GM23338 (cell line): ENCODE data around the gene DOCK11. TPM values are rescaled to one million over a fixed set of nuclear protein-coding genes. Genes with fewer than 3 reads are reported as not detected.

Experiments
- ATAC-seq: fragments of 200-7000 bp; cut with Tn5 transposase; 3 replicates; pipeline ENCODE4 v1.9.1; 2020
- DNase-seq: peaks from one replicate; pipeline ENCODE4 v3.0.0-alpha.2; 2015; ENCODE audit warnings: low spot score
- H2AFZ ChIP-seq: fragments of 200-600 bp; sonication (generic); 2 replicates; pipeline ENCODE4 v1.8.0; 2016; ENCODE audit warnings: antibody characterized with exemption, mild to moderate bottlenecking, moderate library complexity
- H3F3A ChIP-seq: fragments of 200-600 bp; sonication (generic); replicated peaks from 2 replicates; pipeline ENCODE4 v1.8.0; 2017; ENCODE audit warnings: antibody characterized with exemption, mixed run types, low read depth
- H3K27ac ChIP-seq: fragments of 200-600 bp; sonication (generic); 2 replicates; pipeline ENCODE4 v1.6.1; 2016; ENCODE audit warnings: low read depth
- H3K27me3 ChIP-seq: fragments of 200-600 bp; sonication (generic); 2 replicates; pipeline ENCODE4 v1.8.0; 2016; ENCODE audit warnings: mild to moderate bottlenecking, mixed run types, moderate library complexity; ENCODE audit not compliant: insufficient read depth
- H3K36me3 ChIP-seq: fragments of 200-600 bp; sonication (generic); 2 replicates; pipeline ENCODE4 v1.8.0; 2016; ENCODE audit warnings: mild to moderate bottlenecking; ENCODE audit not compliant: insufficient read depth
- H3K4me1 ChIP-seq: fragments of 200-600 bp; sonication (generic); 2 replicates; pipeline ENCODE4 v1.8.0; 2016; ENCODE audit warnings: mild to moderate bottlenecking, moderate library complexity; ENCODE audit not compliant: insufficient read depth
- H3K4me2 ChIP-seq: fragments of 200-600 bp; sonication (generic); 2 replicates; pipeline ENCODE4 v1.7.1; 2017; ENCODE audit warnings: mixed run types
- H3K4me3 ChIP-seq: fragments of 200-600 bp; sonication (generic); 2 replicates; pipeline ENCODE4 v1.6.1; 2016; ENCODE audit warnings: mixed run types
- H3K79me2 ChIP-seq: fragments of 200-600 bp; sonication (generic); replicated peaks from 2 replicates; pipeline ENCODE4 v1.8.0; 2017; ENCODE audit warnings: mild to moderate bottlenecking; ENCODE audit not compliant: insufficient read depth
- H3K9me2 ChIP-seq: fragments of 200-600 bp; sonication (generic); 2 replicates; pipeline ENCODE4 v1.8.0; 2017; ENCODE audit not compliant: insufficient read depth
- H4K20me1 ChIP-seq: fragments of 200-600 bp; sonication (generic); replicated peaks from 2 replicates; pipeline ENCODE4 v1.8.0; 2017; ENCODE audit warnings: mild to moderate bottlenecking; ENCODE audit not compliant: insufficient read depth
- H3K27ac Mint-ChIP-seq: 2 replicates; pipeline ENCODE4 v1.8.0; 2020; ENCODE audit warnings: inconsistent platforms, mild to moderate bottlenecking, moderate library complexity, mixed read lengths
- H3K27me3 Mint-ChIP-seq: 3 replicates; pipeline ENCODE4 v1.8.0; 2022; ENCODE audit warnings: low read depth, mild to moderate bottlenecking, moderate library complexity, mixed read lengths, inconsistent platforms; ENCODE audit not compliant: insufficient read depth, poor library complexity
- H3K36me3 Mint-ChIP-seq: 3 replicates; pipeline ENCODE4 v1.8.0; 2021; ENCODE audit warnings: low read depth, mild to moderate bottlenecking, inconsistent platforms, moderate library complexity, mixed read lengths
- H3K4me1 Mint-ChIP-seq: 3 replicates; pipeline ENCODE4 v1.8.0; 2020; ENCODE audit warnings: mild to moderate bottlenecking, inconsistent platforms, mixed read lengths
- H3K4me3 Mint-ChIP-seq: 3 replicates; pipeline ENCODE4 v1.8.0; 2021; ENCODE audit warnings: moderate library complexity, mild to moderate bottlenecking, inconsistent platforms, mixed read lengths
- H3K9me3 Mint-ChIP-seq: 3 replicates; pipeline ENCODE4 v1.8.0; 2020; ENCODE audit warnings: moderate library complexity, mild to moderate bottlenecking, inconsistent platforms, mixed read lengths
- CTCF ChIP-seq, 2 experiments: fragments of 200-600 bp in 1 of 2; sonication (generic) in 1 of 2; conservative IDR thresholded peaks; 2 replicates each; pipeline versions ENCODE4 v1.5.1 to v1.6.1; 2016 to 2017; ENCODE audit warnings: antibody characterized with exemption in 2 of 2, low read depth in 2 of 2, mild to moderate bottlenecking in 2 of 2, moderate library complexity in 1 of 2
- ETS1 ChIP-seq: IDR thresholded peaks from 2 replicates; pipeline ENCODE4 v1.6.1; 2016; ENCODE audit warnings: antibody characterized with exemption
- POLR2AphosphoS5 ChIP-seq: IDR thresholded peaks from 2 replicates; pipeline ENCODE4 v1.6.1; 2016; ENCODE audit warnings: antibody characterized with exemption, low read depth
- REST ChIP-seq: IDR thresholded peaks from one replicate; pipeline ENCODE4 v1.6.1; 2018; ENCODE audit warnings: antibody characterized with exemption; ENCODE audit not compliant: unreplicated experiment
- ZNF331 ChIP-seq: fragments of 250-450 bp; sonication (Bioruptor Pico); IDR thresholded peaks from 2 replicates; pipeline ENCODE4 v1.5.0; 2020; ENCODE audit warnings: low read depth, mild to moderate bottlenecking, moderate library complexity
- ZNF462 ChIP-seq: fragments of 250-450 bp; sonication (Bioruptor Pico); IDR thresholded peaks from 2 replicates; pipeline ENCODE4 v1.5.0; 2020; ENCODE audit warnings: mild to moderate bottlenecking, moderate library complexity
- polyA plus RNA-seq: library from polyadenylated mRNA; unstranded; fragments of >200 nt; fragmentation: Nextera tagmentation; extraction: Ambion mirVana; gene quantifications from 2 replicates; pipeline ENCODE4 v1.2.1, GENCODE V29; 2016
- total RNA-seq: library from RNA; depleted of rRNA; stranded (reverse); fragments of >200 nt; shearing (Covaris generic); gene quantifications from 2 replicates; pipeline ENCODE4 v1.2.3, GENCODE V29; 2014

DOCK11 gene
- total and polyA plus RNA-seq, 2 experiments from 2014 or later: 6.0 to 12.3 TPM

GRCh38 chrX:118536687-118537461 is 41.3 kb downstream of the DOCK11 start:
- DNase-seq (peak; percentile 65), ATAC-seq (peak; percentile 78)
- Histone ChIP-seq H2AFZ (no peak overlapping the region), H3K79me2 (no peaks in the 10 kb centered on the region), H3K4me1 (peaks cover 44% of the 10 kb centered on the region), H3K27ac (peak overlapping the region; percentile 30), H3K36me3 (no peaks in the 10 kb centered on the region), H3F3A (no peaks in the 10 kb centered on the region), H3K4me3 (no peak overlapping the region), H3K4me2 (peak overlapping the region; percentile 50; the same call in 1 of the 2 replicates), H4K20me1 (no peaks in the 10 kb centered on the region), H3K9me2 (no peaks in the 10 kb centered on the region), H3K27me3 (no peaks in the 10 kb centered on the region)
- Mint-ChIP-seq H3K27me3 (no peaks in the 10 kb centered on the region), H3K27ac (peak overlapping the region; percentile 78), H3K9me3 (no peaks in the 10 kb centered on the region), H3K36me3 (no peaks in the 10 kb centered on the region), H3K4me1 (peaks cover 38% of the 10 kb centered on the region), H3K4me3 (no peak overlapping the region; the same call in 2 of the 3 replicates)
- no peak for TF ChIP-seq ETS1
- no peak for TF ChIP-seq REST
- TF ChIP-seq ZNF462 (CRISPR knock-in tag): no peak
- TF ChIP-seq POLR2AphosphoS5: no peak
- peak; percentile 31 to 45; a peak in 3 of 4 replicates for TF ChIP-seq CTCF (conservative IDR thresholded peaks at IDR 0.05; ENCODE audit: low read depth in 2 of 2)
- TF ChIP-seq ZNF331 (CRISPR knock-in tag): no peak
